Adipocyte (in vitro differentiated cells): ENCODE measurements around the gene PLEKHH2.
"Not testable (repeated sequence)": the region's sequence is repeated elsewhere in the genome, so short reads cannot be mapped to it uniquely, and the experiment has no call there.

Source experiments
- DNase-seq: peaks from one replicate; pipeline ENCODE4 v3.0.0-alpha.2; 2015; ENCODE audit warnings: low read depth
- H3K27me3 ChIP-seq: replicated peaks from 2 replicates; pipeline ENCODE4 v1.7.0; 2013; ENCODE audit warnings: mild to moderate bottlenecking, low read length, moderate library complexity; ENCODE audit not compliant: control insufficient read depth, insufficient read depth
- H3K36me3 ChIP-seq: 2 replicates; pipeline ENCODE4 v1.7.0; 2013; ENCODE audit warnings: low read length, mild to moderate bottlenecking, moderate library complexity; ENCODE audit not compliant: control insufficient read depth, insufficient read depth, severe bottlenecking
- H3K4me1 ChIP-seq: 2 replicates; pipeline ENCODE4 v1.7.0; 2013; ENCODE audit warnings: mild to moderate bottlenecking, low read length, moderate library complexity; ENCODE audit not compliant: control insufficient read depth, insufficient read depth
- H3K4me3 ChIP-seq: 2 replicates; pipeline ENCODE4 v1.7.0; 2013; ENCODE audit warnings: mild to moderate bottlenecking, low read length, moderate library complexity
- H3K9ac ChIP-seq: 2 replicates; pipeline ENCODE4 v1.7.0; 2013; ENCODE audit warnings: mild to moderate bottlenecking, low read length, moderate library complexity
- H3K9me3 ChIP-seq: 2 replicates; pipeline ENCODE4 v1.7.0; 2013; ENCODE audit warnings: mild to moderate bottlenecking, low read length, moderate library complexity; ENCODE audit not compliant: control insufficient read depth

The PLEKHH2 gene

GRCh38 chr2:43643680-43644079 lies 6.6 kb downstream of the PLEKHH2 start:
- no peak for DNase-seq
- no peaks in the 10 kb centered on the region for H3K27me3 ChIP-seq
- H3K9ac ChIP-seq = no peak overlapping the region
- no peak overlapping the region for H3K4me3 ChIP-seq
- H3K4me1 ChIP-seq = peaks cover 15% of the 10 kb centered on the region
- no peaks in the 10 kb centered on the region for H3K36me3 ChIP-seq
- H3K9me3 ChIP-seq = no peaks in the 10 kb centered on the region

DNA sequence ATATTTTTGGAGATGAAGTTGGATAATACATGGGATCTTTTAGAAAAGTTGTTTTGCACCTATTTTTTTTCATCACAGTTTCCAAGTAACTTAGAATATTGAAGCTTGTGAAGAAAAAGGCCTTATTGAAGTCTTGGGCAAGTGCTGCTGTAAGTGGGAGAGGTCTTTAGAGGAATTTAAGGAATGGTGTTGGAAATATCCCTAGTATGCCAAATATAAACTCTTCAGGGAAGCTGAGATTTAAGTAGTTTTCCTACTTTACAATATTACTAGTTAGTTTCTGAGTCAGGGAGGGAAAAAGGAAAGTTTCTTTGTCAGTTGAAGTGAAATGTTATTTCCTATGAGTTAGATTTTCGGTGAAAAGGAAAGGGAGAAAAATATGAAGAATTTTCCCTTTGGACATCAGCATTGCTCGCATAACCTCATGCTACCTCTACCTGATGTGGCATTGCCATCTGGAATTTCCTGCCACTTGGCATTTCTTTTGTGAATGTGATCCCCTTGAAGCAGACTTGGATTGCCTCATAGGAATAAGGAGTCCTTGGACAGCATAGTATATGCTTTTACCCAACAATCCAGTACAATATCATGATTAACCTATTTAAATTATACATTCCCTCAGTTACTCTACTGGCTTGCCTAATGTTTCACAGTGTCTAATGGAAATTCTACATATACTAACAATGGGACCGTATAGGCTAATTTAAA lies 12.1 kb downstream of the PLEKHH2 start:
- Histone ChIP-seq H3K36me3 (no peaks in the 10 kb centered on the region), H3K4me1 (peaks cover 28% of the 10 kb centered on the region), H3K9ac (peak overlapping the region; percentile 38), H3K9me3 (no peaks in the 10 kb centered on the region), H3K4me3 (no peak overlapping the region), H3K27me3 (no peaks in the 10 kb centered on the region)
- peak; percentile 43 for DNase-seq

- Histone ChIP-seq H3K4me1 (peaks cover 14% of the 10 kb centered on the region), H3K9me3 (no peaks in the 10 kb centered on the region), H3K27me3 (no peaks in the 10 kb centered on the region), H3K36me3 (no peaks in the 10 kb centered on the region), H3K4me3 (no peak overlapping the region), H3K9ac (no peak overlapping the region)
- no peak for DNase-seq
Observed at GRCh38 chr2:43653506-43653905, 16.4 kb downstream of the PLEKHH2 start.

- no peak overlapping the region for H3K9ac ChIP-seq
Observed at GRCh38 chr2:43657241-43657640, 20.2 kb downstream of the PLEKHH2 start.

GRCh38 chr2:43675646-43676321 lies 38.7 kb downstream of the PLEKHH2 start:
- H3K36me3 ChIP-seq = no peaks in the 10 kb centered on the region
- H3K27me3 ChIP-seq = no peaks in the 10 kb centered on the region
- no peak for DNase-seq
- H3K4me1 ChIP-seq = peaks cover 5% of the 10 kb centered on the region
- peak overlapping the region; percentile 89 for H3K4me3 ChIP-seq
- H3K9me3 ChIP-seq = no peaks in the 10 kb centered on the region
- peak overlapping the region; percentile 86 for H3K9ac ChIP-seq

More at GRCh38 chr2:43657241-43657640, 20.2 kb downstream of the PLEKHH2 start:
- Histone ChIP-seq H3K27me3 (no peaks in the 10 kb centered on the region), H3K4me3 (no peak overlapping the region), H3K9me3 (no peaks in the 10 kb centered on the region), H3K4me1 (no peaks in the 10 kb centered on the region), H3K36me3 (no peaks in the 10 kb centered on the region)
- DNase-seq = no peak

GRCh38 chr2:43676322-43677050 lies 39.4 kb downstream of the PLEKHH2 start, which contains the start of gene C1GALT1C1L:
C1GALT1C1L (minus strand) TSS chr2:43676429; CDS start chr2:43676322, 107 bp downstream.
- Histone ChIP-seq H3K9ac (peak within 1 kb of the TSS; percentile 86), H3K27me3 (no peaks in the 10 kb centered on the region), H3K36me3 (no peaks in the 10 kb centered on the region), H3K9me3 (no peaks in the 10 kb centered on the region), H3K4me1 (peaks cover 5% of the 10 kb centered on the region), H3K4me3 (peak within 1 kb of the TSS; percentile 89)
- peak; percentile 53 for DNase-seq

DNA sequence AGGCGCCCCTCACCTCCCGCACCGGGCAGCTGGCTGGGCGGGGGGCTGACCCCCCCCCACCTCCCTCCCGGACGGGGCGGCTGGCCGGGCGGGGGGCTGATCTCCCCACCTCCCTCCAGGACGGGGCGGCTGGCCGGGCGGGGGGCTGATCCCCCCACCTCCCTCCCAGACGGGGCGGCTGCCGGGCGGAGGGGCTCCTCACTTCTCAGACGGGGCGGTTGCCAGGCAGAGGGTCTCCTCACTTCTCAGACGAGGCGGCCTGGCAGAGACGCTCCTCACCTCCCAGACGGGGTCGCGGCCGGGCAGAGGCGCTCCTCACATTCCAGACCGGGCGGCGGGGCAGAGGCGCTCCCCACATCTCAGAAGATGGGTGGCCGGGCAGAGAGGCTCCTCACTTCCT lies 40.7 kb downstream of the PLEKHH2 start:
- not testable (repeated sequence) for DNase-seq, H3K4me1 ChIP-seq, H3K9ac ChIP-seq, H3K9me3 ChIP-seq, H3K27me3 ChIP-seq, H3K36me3 ChIP-seq, H3K4me3 ChIP-seq

DNA sequence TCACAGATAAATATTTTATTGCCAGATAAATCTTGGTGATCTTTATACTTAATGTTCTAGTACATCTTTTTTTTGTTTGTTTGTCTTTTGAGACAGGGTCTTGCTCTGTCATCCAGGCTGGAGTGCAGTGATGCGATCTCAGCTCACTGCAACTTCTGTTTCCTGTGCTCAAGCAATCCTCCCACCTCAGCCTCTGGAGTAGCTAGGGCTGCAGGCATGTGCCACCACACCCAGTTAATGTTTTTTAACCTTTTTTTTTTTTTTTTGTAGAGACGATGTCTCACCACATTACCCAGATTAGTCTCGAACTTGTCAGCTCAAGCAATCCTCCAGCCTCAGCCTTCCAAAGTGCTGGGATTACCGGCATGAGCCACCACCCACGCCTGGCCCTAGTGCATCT lies 48.3 kb downstream of the PLEKHH2 start:
- Histone ChIP-seq H3K9ac (no peak overlapping the region), H3K36me3 (no peaks in the 10 kb centered on the region), H3K4me1 (no peaks in the 10 kb centered on the region), H3K4me3 (no peak overlapping the region), H3K9me3 (no peaks in the 10 kb centered on the region), H3K27me3 (no peaks in the 10 kb centered on the region)
- no peak for DNase-seq

GRCh38 chr2:43689999-43690398 lies 52.9 kb downstream of the PLEKHH2 start:
- no peaks in the 10 kb centered on the region for H3K36me3 ChIP-seq
- H3K4me1 ChIP-seq = no peaks in the 10 kb centered on the region
- no peak overlapping the region for H3K9ac ChIP-seq
- H3K27me3 ChIP-seq = no peaks in the 10 kb centered on the region
- H3K4me3 ChIP-seq = no peak overlapping the region
- no peaks in the 10 kb centered on the region for H3K9me3 ChIP-seq
- no peak for DNase-seq

GRCh38 chr2:43692428-43692994 lies 55.5 kb downstream of the PLEKHH2 start:
- Histone ChIP-seq H3K9ac (no peak overlapping the region), H3K9me3 (no peaks in the 10 kb centered on the region), H3K36me3 (no peaks in the 10 kb centered on the region), H3K4me3 (no peak overlapping the region), H3K4me1 (no peaks in the 10 kb centered on the region), H3K27me3 (no peaks in the 10 kb centered on the region)
- no peak for DNase-seq

DNA sequence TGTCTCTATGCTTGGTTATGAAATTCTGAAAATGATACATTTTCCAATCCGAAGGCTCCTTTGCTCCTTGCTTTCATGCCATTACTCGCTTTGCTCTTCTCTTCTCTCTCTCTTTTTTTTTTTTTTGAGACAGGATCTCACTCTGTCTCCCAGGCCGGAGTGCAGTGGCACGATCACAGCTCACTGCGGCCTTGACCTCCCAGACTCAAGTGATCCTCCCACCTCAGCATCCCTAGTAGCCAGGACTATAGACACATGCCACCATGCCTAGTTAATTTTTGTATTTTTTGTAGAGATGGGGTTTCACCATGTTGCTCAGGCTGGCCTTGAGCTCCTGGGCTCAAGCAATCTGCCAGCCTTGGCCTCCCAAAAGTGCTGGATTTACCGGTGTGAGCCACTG lies 61.1 kb downstream of the PLEKHH2 start:
- not testable (repeated sequence) for H3K36me3 ChIP-seq, H3K9ac ChIP-seq, DNase-seq, H3K9me3 ChIP-seq, H3K4me3 ChIP-seq, H3K4me1 ChIP-seq, H3K27me3 ChIP-seq
